ENCODE results near the gene GTF2A1L.

The GTF2A1L gene

DNA sequence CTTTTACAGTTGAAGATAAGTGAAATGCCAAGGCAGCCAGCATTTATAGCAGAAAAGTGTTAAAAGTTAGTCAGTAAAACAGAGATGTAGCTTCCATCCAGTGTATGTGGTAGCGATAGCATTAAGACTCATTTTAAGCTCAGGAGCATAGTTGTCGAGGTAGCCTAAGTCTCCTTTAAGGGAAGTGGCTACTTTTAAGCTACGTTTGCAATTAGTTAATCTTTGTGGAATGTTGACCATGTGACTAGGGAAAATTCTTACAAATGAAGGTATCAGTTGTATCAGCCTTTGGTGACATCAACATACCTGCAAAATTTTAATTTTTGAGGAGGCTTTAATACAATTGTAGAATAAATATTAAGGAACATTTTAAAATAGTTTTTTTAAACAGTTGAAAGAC is 76.0 kb downstream of the GTF2A1L start:
- H3K9me2 ChIP-seq (replicated peaks; ENCODE audit: insufficient read depth, low read length): no peaks in the 10 kb centered on the region
- no peaks in the 10 kb centered on the region for H3K79me2 ChIP-seq (ENCODE audit: low read length)
- H3F3A ChIP-seq (ENCODE audit: insufficient read depth, low read length): no peaks in the 10 kb centered on the region
- no peak overlapping the region for H3K9ac ChIP-seq (ENCODE audit: low read length)
- no peaks in the 10 kb centered on the region for H3K9me3 ChIP-seq (replicated peaks; ENCODE audit: insufficient read depth, low read length)
- H2AFZ ChIP-seq (ENCODE audit: low read length): no peak overlapping the region
- no peaks in the 10 kb centered on the region for H3K4me1 ChIP-seq (ENCODE audit: low read length)
- no peak overlapping the region for H3K27ac ChIP-seq (ENCODE audit: low read length)
- no peaks in the 10 kb centered on the region for H4K20me1 ChIP-seq (ENCODE audit: insufficient read depth, low read length)
- DNase-seq: no peak
- TF ChIP-seq EZH2 (optimal IDR thresholded peaks at IDR 0.05; ENCODE audit: low read depth, low read length): no peak
- TF ChIP-seq EZH2phosphoT487 (IDR thresholded peaks at IDR 0.05; ENCODE audit: low read length): no peak
- no peak overlapping the region for H3K4me2 ChIP-seq (ENCODE audit: low read depth, low read length)
- H3K36me3 ChIP-seq (replicated peaks; ENCODE audit: insufficient read depth, low read length): no peaks in the 10 kb centered on the region
- no peak overlapping the region for H3K4me3 ChIP-seq (ENCODE audit: low read length)
- no peaks in the 10 kb centered on the region for H3K27me3 ChIP-seq (replicated peaks; ENCODE audit: insufficient read depth, low read length)

GRCh38 chr2:48694149-48694548 is 76.5 kb downstream of the GTF2A1L start:
- Histone ChIP-seq H3K4me2 (ENCODE audit: low read depth, low read length) (no peak overlapping the region), H3K9me2 (replicated peaks; ENCODE audit: insufficient read depth, low read length) (no peaks in the 10 kb centered on the region)

DNA sequence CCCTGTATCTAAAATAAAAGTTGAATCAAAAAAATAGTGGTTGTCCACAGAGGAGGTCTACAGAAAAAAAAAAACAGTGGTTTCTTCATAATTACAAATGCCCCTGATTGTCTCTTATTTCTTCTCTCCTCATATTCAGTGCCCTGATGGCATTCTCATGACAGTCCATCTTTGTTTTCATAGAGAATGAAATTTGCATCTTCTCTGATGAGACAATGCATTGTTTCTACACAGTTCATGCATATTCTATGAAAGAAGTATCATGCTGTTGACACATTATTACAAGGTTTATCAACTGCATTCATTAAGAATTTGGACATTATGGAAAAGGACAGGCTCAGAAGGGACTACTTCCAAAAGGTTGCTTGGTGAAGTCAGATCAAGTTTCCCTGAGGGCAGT is 78.3 kb downstream of the GTF2A1L start:
- Histone ChIP-seq H3K9me3 (replicated peaks; ENCODE audit: insufficient read depth, low read length) (no peaks in the 10 kb centered on the region), H3K4me3 (ENCODE audit: low read length) (no peak overlapping the region), H3K27ac (ENCODE audit: low read length) (no peak overlapping the region), H3K4me1 (ENCODE audit: low read length) (no peaks in the 10 kb centered on the region), H4K20me1 (ENCODE audit: insufficient read depth, low read length) (no peaks in the 10 kb centered on the region), H3F3A (ENCODE audit: insufficient read depth, low read length) (no peaks in the 10 kb centered on the region), H2AFZ (ENCODE audit: low read length) (no peak overlapping the region), H3K27me3 (replicated peaks; ENCODE audit: insufficient read depth, low read length) (no peaks in the 10 kb centered on the region), H3K9ac (ENCODE audit: low read length) (no peak overlapping the region), H3K9me2 (replicated peaks; ENCODE audit: insufficient read depth, low read length) (no peaks in the 10 kb centered on the region), H3K36me3 (replicated peaks; ENCODE audit: insufficient read depth, low read length) (no peaks in the 10 kb centered on the region), H3K4me2 (ENCODE audit: low read depth, low read length) (no peak overlapping the region), H3K79me2 (ENCODE audit: low read length) (no peaks in the 10 kb centered on the region)
- DNase-seq: no peak
- no peak for TF ChIP-seq CTCF (IDR thresholded peaks at IDR 0.05; ENCODE audit: low read length)

More at GRCh38 chr2:48694149-48694548, 76.5 kb downstream of the GTF2A1L start:
- TF ChIP-seq CTCF (IDR thresholded peaks at IDR 0.05; ENCODE audit: low read length): no peak
- TF ChIP-seq EZH2 (optimal IDR thresholded peaks at IDR 0.05; ENCODE audit: low read depth, low read length): no peak
- TF ChIP-seq EZH2phosphoT487 (IDR thresholded peaks at IDR 0.05; ENCODE audit: low read length): no peak
- Histone ChIP-seq H3K9ac (ENCODE audit: low read length) (no peak overlapping the region), H3K27ac (ENCODE audit: low read length) (no peak overlapping the region), H3K4me3 (ENCODE audit: low read length) (no peak overlapping the region), H3K79me2 (ENCODE audit: low read length) (no peaks in the 10 kb centered on the region), H3K27me3 (replicated peaks; ENCODE audit: insufficient read depth, low read length) (no peaks in the 10 kb centered on the region), H3K36me3 (replicated peaks; ENCODE audit: insufficient read depth, low read length) (no peaks in the 10 kb centered on the region), H3K9me3 (replicated peaks; ENCODE audit: insufficient read depth, low read length) (no peaks in the 10 kb centered on the region), H3K4me1 (ENCODE audit: low read length) (no peaks in the 10 kb centered on the region), H4K20me1 (ENCODE audit: insufficient read depth, low read length) (no peaks in the 10 kb centered on the region), H2AFZ (ENCODE audit: low read length) (no peak overlapping the region), H3F3A (ENCODE audit: insufficient read depth, low read length) (no peaks in the 10 kb centered on the region)
- no peak for DNase-seq

- H3K27ac ChIP-seq (ENCODE audit: low read length): no peak overlapping the region
- no peak overlapping the region for H3K9ac ChIP-seq (ENCODE audit: low read length)
- H3K4me2 ChIP-seq (ENCODE audit: low read depth, low read length): no peak overlapping the region
- H3K9me2 ChIP-seq (replicated peaks; ENCODE audit: insufficient read depth, low read length): no peaks in the 10 kb centered on the region
- no peaks in the 10 kb centered on the region for H3K27me3 ChIP-seq (replicated peaks; ENCODE audit: insufficient read depth, low read length)
- H4K20me1 ChIP-seq (ENCODE audit: insufficient read depth, low read length): no peaks in the 10 kb centered on the region
- no peaks in the 10 kb centered on the region for H3F3A ChIP-seq (ENCODE audit: insufficient read depth, low read length)
- H3K9me3 ChIP-seq (replicated peaks; ENCODE audit: insufficient read depth, low read length): no peaks in the 10 kb centered on the region
- H2AFZ ChIP-seq (ENCODE audit: low read length): no peak overlapping the region
- no peaks in the 10 kb centered on the region for H3K79me2 ChIP-seq (ENCODE audit: low read length)
- TF ChIP-seq EZH2phosphoT487 (IDR thresholded peaks at IDR 0.05; ENCODE audit: low read length): no peak
- TF ChIP-seq EZH2 (optimal IDR thresholded peaks at IDR 0.05; ENCODE audit: low read depth, low read length): no peak
- no peak for TF ChIP-seq CTCF (IDR thresholded peaks at IDR 0.05; ENCODE audit: low read length)
- no peak for DNase-seq
- H3K4me1 ChIP-seq (ENCODE audit: low read length): no peaks in the 10 kb centered on the region
- no peak overlapping the region for H3K4me3 ChIP-seq (ENCODE audit: low read length)
- H3K36me3 ChIP-seq (replicated peaks; ENCODE audit: insufficient read depth, low read length): no peaks in the 10 kb centered on the region
Measured at GRCh38 chr2:48696881-48697280, 79.2 kb downstream of the GTF2A1L start.
